GM12878 (cell line): ENCODE measurements around the gene ZNF827.

Experiments
- CTCF ChIP-seq, 3 experiments: IDR thresholded peaks in 2 of 3; conservative IDR thresholded peaks in 1 of 3; 2 replicates each; pipeline ENCODE4 v1.5.1; 2011; ENCODE audit warnings: low read depth in 3 of 3, low read length in 3 of 3, mild to moderate bottlenecking in 3 of 3, control low read depth in 2 of 3, moderate library complexity in 2 of 3, inconsistent platforms in 1 of 3, mixed read lengths in 1 of 3; ENCODE audit not compliant: control insufficient read depth in 2 of 3, insufficient read depth in 1 of 3; ENCODE audit errors: extremely low read depth in 1 of 3
- HCFC1 ChIP-seq: fragments of 150-350 bp; IDR thresholded peaks from 2 replicates; pipeline ENCODE4 v1.6.1; 2014; ENCODE audit warnings: low read length
- MAX ChIP-seq: IDR thresholded peaks from 2 replicates; pipeline ENCODE4 v1.6.1; 2012; ENCODE audit warnings: low read depth, low read length, improper control_type of control experiment
- PBX3 ChIP-seq: IDR thresholded peaks from 2 replicates; pipeline ENCODE4 v1.6.1; 2011; ENCODE audit warnings: mild to moderate bottlenecking, low read depth, low read length, moderate library complexity; ENCODE audit not compliant: insufficient replicate concordance
- POLR2A ChIP-seq: IDR thresholded peaks from 2 replicates; pipeline ENCODE4 v1.6.1; 2011; ENCODE audit warnings: low read depth, mild to moderate bottlenecking, low read length
- RAD51 ChIP-seq: fragments of 450-650 bp; IDR thresholded peaks from 2 replicates; pipeline ENCODE4 v1.6.1; 2016; ENCODE audit warnings: moderate library complexity, mild to moderate bottlenecking, inconsistent platforms
- REST ChIP-seq: IDR thresholded peaks from 2 replicates; pipeline ENCODE4 v1.6.1; 2012; ENCODE audit warnings: mild to moderate bottlenecking, low read depth, low read length
- SIX5 ChIP-seq: IDR thresholded peaks from 2 replicates; pipeline ENCODE4 v1.6.1; 2011; ENCODE audit warnings: mild to moderate bottlenecking, low read depth, low read length, moderate library complexity; ENCODE audit not compliant: severe bottlenecking
- SMC3 ChIP-seq: IDR thresholded peaks from 2 replicates; pipeline ENCODE4 v1.6.1; 2011; ENCODE audit warnings: low read length, improper control_type of control experiment, borderline replicate concordance

- no peak for TF ChIP-seq SMC3
- TF ChIP-seq MAX: no peak
- TF ChIP-seq SIX5: no peak
- TF ChIP-seq POLR2A: no peak
- TF ChIP-seq HCFC1: no peak
- no peak for TF ChIP-seq REST
- no peak for TF ChIP-seq PBX3
- TF ChIP-seq RAD51: no peak
- no peak for TF ChIP-seq CTCF (IDR thresholded peaks at IDR 0.05 in 2 of 3, conservative IDR thresholded peaks at IDR 0.05 in 1 of 3; ENCODE audit: control insufficient read depth in 2 of 3, extremely low read depth in 1 of 3, insufficient read depth in 1 of 3, low read depth in 3 of 3, low read length in 3 of 3)
Measured at GRCh38 chr4:145860897-145861296, 77.7 kb downstream of the ZNF827 start.
